HEK293 (cell line): ENCODE measurements around the gene ZMYND10.

Experiments used
- CTCF ChIP-seq: fragments of 450-650 bp; formaldehyde crosslinking; IDR thresholded peaks from 2 replicates; pipeline ENCODE4 v1.5.1; 2016; ENCODE audit warnings: missing biosample characterization, missing genetic modification characterization
- REST ChIP-seq: fragments of 450-650 bp; formaldehyde crosslinking; IDR thresholded peaks from 2 replicates; pipeline ENCODE4 v1.5.1; 2016; ENCODE audit warnings: missing biosample characterization, missing genetic modification characterization
- ZNF449 ChIP-seq: fragments of 450-650 bp; formaldehyde crosslinking; IDR thresholded peaks from 2 replicates; pipeline ENCODE4 v1.5.1; 2017; ENCODE audit warnings: missing biosample characterization, mild to moderate bottlenecking, missing genetic modification characterization, moderate library complexity
- ZNF518A ChIP-seq: fragments of 450-650 bp; formaldehyde crosslinking; conservative IDR thresholded peaks from 2 replicates; pipeline ENCODE4 v1.5.1; 2016; ENCODE audit warnings: low read depth, missing biosample characterization, missing genetic modification characterization
- ZNF544 ChIP-seq: fragments of 450-650 bp; formaldehyde crosslinking; IDR thresholded peaks from 2 replicates; pipeline ENCODE4 v1.5.0; 2017; ENCODE audit warnings: missing biosample characterization, missing genetic modification characterization
- ZSCAN23 ChIP-seq: fragments of 450-650 bp; formaldehyde crosslinking; IDR thresholded peaks from 2 replicates; pipeline ENCODE4 v1.5.1; 2016; ENCODE audit warnings: missing biosample characterization, missing genetic modification characterization

- TF ChIP-seq ZNF544 (tag by site-specific recombination) (no peak), CTCF (tag by site-specific recombination) (no peak), ZSCAN23 (no peak), ZNF518A (tag by site-specific recombination) (no peak), ZNF449 (no peak), REST (tag by site-specific recombination) (no peak)
Observed at GRCh38 chr3:50369012-50369670, 23.6 kb upstream of the ZMYND10 start.
